ENCODE results near the gene GPR141.

The GPR141 gene

GRCh38 chr7:37786741-37787569 is 103.4 kb downstream of the GPR141 start:
- DNase-seq (ENCODE audit: low read depth in 2 of 2) = no peak
- H3K4me3 ChIP-seq (replicated peaks in 1 of 2; ENCODE audit: low read depth in 2 of 2, low read length in 2 of 2) = no peak overlapping the region
- no peak for TF ChIP-seq CTCF (IDR thresholded peaks at IDR 0.05; ENCODE audit: low read depth, low read length)
